ENCODE measurements around the gene PSME1. TPM values are rescaled to one million over a fixed set of nuclear protein-coding genes. Genes with fewer than 3 reads are reported as not detected.

The PSME1 gene
- total RNA-seq, 1 donor from 2014 or later, result 32.7 TPM

DNA sequence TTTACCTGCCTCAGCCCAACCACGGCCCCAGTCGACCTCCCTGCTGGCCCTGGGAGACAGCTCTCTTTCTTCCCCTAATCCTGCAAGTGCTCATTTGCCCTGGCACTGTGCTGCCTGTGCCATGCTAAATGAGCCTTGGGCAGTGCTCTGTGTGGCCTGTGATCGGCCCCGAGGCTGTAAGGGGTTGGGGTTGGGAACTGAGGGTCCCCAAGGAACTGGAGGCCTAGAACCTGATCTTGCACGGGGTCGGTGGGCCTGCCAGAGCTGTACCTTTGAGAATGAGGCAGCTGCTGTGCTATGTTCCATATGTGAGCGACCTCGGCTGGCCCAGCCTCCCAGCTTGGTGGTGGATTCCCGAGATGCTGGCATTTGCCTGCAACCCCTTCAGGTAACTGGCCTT, 14.1 kb downstream of the PSME1 start:
- no peak overlapping the region for H3K27ac Mint-ChIP-seq
- no peaks in the 10 kb centered on the region for H3K27me3 Mint-ChIP-seq (ENCODE audit: insufficient read depth, low read depth)
- no peak for DNase-seq (ENCODE audit: low spot score)
- H3K79me2 ChIP-seq (ENCODE audit: low read depth), result peaks cover 33% of the 10 kb centered on the region
- H3K36me3 Mint-ChIP-seq, result peaks cover 6% of the 10 kb centered on the region
- no peak overlapping the region for H2AFZ ChIP-seq (replicated peaks)
- no peaks in the 10 kb centered on the region for H3K27me3 ChIP-seq
- H3K9me3 Mint-ChIP-seq, result no peaks in the 10 kb centered on the region
- no peaks in the 10 kb centered on the region for H3K9me3 ChIP-seq (ENCODE audit: low read depth)
- H3F3A ChIP-seq (ENCODE audit: low read depth), result peaks cover 4% of the 10 kb centered on the region
- H3K27ac ChIP-seq, result no peak overlapping the region
- peaks cover 15% of the 10 kb centered on the region for H4K20me1 ChIP-seq (ENCODE audit: low read depth)
- H3K4me1 Mint-ChIP-seq, result peaks cover 19% of the 10 kb centered on the region
- no peak overlapping the region for H3K4me2 ChIP-seq
- no peak overlapping the region for H3K4me3 ChIP-seq
- H3K9ac ChIP-seq, result no peak overlapping the region
- H3K36me3 ChIP-seq, result peaks cover 4% of the 10 kb centered on the region
- H3K4me3 Mint-ChIP-seq, result no peak overlapping the region
- TF ChIP-seq, protein P1, sequence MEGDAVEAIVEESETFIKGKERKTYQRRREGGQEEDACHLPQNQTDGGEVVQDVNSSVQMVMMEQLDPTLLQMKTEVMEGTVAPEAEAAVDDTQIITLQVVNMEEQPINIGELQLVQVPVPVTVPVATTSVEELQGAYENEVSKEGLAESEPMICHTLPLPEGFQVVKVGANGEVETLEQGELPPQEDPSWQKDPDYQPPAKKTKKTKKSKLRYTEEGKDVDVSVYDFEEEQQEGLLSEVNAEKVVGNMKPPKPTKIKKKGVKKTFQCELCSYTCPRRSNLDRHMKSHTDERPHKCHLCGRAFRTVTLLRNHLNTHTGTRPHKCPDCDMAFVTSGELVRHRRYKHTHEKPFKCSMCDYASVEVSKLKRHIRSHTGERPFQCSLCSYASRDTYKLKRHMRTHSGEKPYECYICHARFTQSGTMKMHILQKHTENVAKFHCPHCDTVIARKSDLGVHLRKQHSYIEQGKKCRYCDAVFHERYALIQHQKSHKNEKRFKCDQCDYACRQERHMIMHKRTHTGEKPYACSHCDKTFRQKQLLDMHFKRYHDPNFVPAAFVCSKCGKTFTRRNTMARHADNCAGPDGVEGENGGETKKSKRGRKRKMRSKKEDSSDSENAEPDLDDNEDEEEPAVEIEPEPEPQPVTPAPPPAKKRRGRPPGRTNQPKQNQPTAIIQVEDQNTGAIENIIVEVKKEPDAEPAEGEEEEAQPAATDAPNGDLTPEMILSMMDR (IDR thresholded peaks at IDR 0.05), result no peak
- no peak for TF ChIP-seq EZH2 (IDR thresholded peaks at IDR 0.05)
- TF ChIP-seq EZH2phosphoT487 (IDR thresholded peaks at IDR 0.05), result no peak
- peaks cover 10% of the 10 kb centered on the region for H3K4me1 ChIP-seq

DNA sequence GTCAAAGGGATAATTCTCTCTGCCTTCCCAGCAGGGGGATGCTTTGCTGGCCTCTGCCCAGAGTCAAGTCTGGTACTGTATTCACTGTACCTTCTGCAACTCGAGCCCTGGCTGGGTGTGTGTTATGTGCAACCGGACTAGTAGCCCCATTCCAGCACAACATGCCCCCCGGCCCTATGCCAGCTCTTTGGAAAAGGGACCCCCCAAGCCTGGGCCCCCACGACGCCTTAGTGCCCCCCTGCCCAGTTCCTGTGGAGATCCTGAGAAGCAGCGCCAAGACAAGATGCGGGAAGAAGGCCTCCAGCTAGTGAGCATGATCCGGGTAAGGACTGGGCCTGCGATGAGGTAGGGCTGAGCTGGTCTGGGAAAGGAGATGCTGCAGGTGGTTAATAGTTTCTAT, 14.6 kb downstream of the PSME1 start:
- no peak for DNase-seq (ENCODE audit: low spot score)
- peaks cover 4% of the 10 kb centered on the region for H3F3A ChIP-seq (ENCODE audit: low read depth)
- peaks cover 29% of the 10 kb centered on the region for H3K79me2 ChIP-seq (ENCODE audit: low read depth)
- no peak overlapping the region for H3K27ac ChIP-seq
- H4K20me1 ChIP-seq (ENCODE audit: low read depth), result peaks cover 15% of the 10 kb centered on the region
- H3K36me3 ChIP-seq, result peaks cover 4% of the 10 kb centered on the region
- no peak overlapping the region for H3K4me2 ChIP-seq
- no peak overlapping the region for H2AFZ ChIP-seq (replicated peaks)
- TF ChIP-seq EZH2phosphoT487 (IDR thresholded peaks at IDR 0.05) (no peak), EZH2 (IDR thresholded peaks at IDR 0.05) (no peak)
- TF ChIP-seq, protein P1 (IDR thresholded peaks at IDR 0.05), result no peak
- H3K27me3 ChIP-seq, result no peaks in the 10 kb centered on the region
- no peak overlapping the region for H3K9ac ChIP-seq
- H3K4me1 ChIP-seq, result peaks cover 10% of the 10 kb centered on the region
- H3K36me3 Mint-ChIP-seq, result peaks cover 10% of the 10 kb centered on the region
- H3K27ac Mint-ChIP-seq, result no peak overlapping the region
- no peaks in the 10 kb centered on the region for H3K9me3 ChIP-seq (ENCODE audit: low read depth)
- H3K27me3 Mint-ChIP-seq (ENCODE audit: insufficient read depth, low read depth), result no peaks in the 10 kb centered on the region
- no peaks in the 10 kb centered on the region for H3K9me3 Mint-ChIP-seq
- H3K4me1 Mint-ChIP-seq, result peaks cover 15% of the 10 kb centered on the region
- H3K4me3 Mint-ChIP-seq, result no peak overlapping the region
- no peak overlapping the region for H3K4me3 ChIP-seq

DNA sequence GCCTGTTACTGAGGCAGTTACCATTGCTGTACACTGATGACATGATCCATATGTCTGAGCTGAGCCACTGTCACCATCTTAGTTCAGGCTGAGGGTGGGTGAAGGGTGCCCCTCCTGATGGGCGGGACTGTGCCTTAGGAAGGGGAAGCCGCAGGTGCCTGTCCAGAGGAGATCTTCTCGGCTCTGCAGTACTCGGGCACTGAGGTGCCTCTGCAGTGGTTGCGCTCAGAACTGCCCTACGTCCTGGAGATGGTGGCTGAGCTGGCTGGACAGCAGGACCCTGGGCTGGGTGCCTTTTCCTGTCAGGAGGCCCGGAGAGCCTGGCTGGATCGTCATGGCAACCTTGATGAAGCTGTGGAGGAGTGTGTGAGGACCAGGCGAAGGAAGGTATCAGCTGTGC, 15.0 kb downstream of the PSME1 start:
- H3K36me3 Mint-ChIP-seq, result peaks cover 14% of the 10 kb centered on the region
- H3K36me3 ChIP-seq, result peaks cover 4% of the 10 kb centered on the region

More for the DNA sequence above, 15.0 kb downstream of the PSME1 start:
- DNase-seq (ENCODE audit: low spot score), result no peak
- Histone ChIP-seq H2AFZ (replicated peaks) (no peak overlapping the region), H3K4me2 (no peak overlapping the region), H3K4me3 (no peak overlapping the region), H3K79me2 (ENCODE audit: low read depth) (peaks cover 25% of the 10 kb centered on the region), H3K9me3 (ENCODE audit: low read depth) (no peaks in the 10 kb centered on the region), H3K27me3 (no peaks in the 10 kb centered on the region), H3K27ac (no peak overlapping the region), H3K9ac (no peak overlapping the region), H3F3A (ENCODE audit: low read depth) (peaks cover 4% of the 10 kb centered on the region), H4K20me1 (ENCODE audit: low read depth) (peaks cover 15% of the 10 kb centered on the region), H3K4me1 (peaks cover 7% of the 10 kb centered on the region)
- Mint-ChIP-seq H3K27ac (no peak overlapping the region), H3K4me3 (no peak overlapping the region), H3K9me3 (no peaks in the 10 kb centered on the region), H3K27me3 (ENCODE audit: insufficient read depth, low read depth) (no peaks in the 10 kb centered on the region), H3K4me1 (peaks cover 11% of the 10 kb centered on the region)
- TF ChIP-seq, protein P1 (IDR thresholded peaks at IDR 0.05), result no peak
- no peak for TF ChIP-seq EZH2phosphoT487 (IDR thresholded peaks at IDR 0.05)
- TF ChIP-seq EZH2 (IDR thresholded peaks at IDR 0.05), result no peak
